Right ventricle myocardium inferior (tissue), 1 donor: ENCODE data around the gene TMC3. TPM values are rescaled to one million over a fixed set of nuclear protein-coding genes. Genes with fewer than 3 reads are reported as not detected.

Experiments used
- ATAC-seq: fragments of 200-7000 bp; cut with Tn5 transposase; one replicate; pipeline ENCODE4 v1.9.1; 2020; ENCODE audit warnings: mild to moderate bottlenecking, moderate library complexity
- DNase-seq: peaks from one replicate; pipeline ENCODE4 v3.0.0; 2021; ENCODE audit errors: missing footprints
- intact Hi-C: fragments of 100-400 bp; cut with DNase I; formaldehyde crosslinking; loops from one replicate; pipeline ENCODE4 v1.11.0; 2022
- total RNA-seq: library from RNA; stranded (reverse); fragmentation: NEBNext Ultra II Directional; extraction: Animal tissue kit (Norgen Biotek cat#: 25700); gene quantifications from one replicate; pipeline ENCODE4 v1.2.1, GENCODE V29; 2021
- donor health status: DM: no; HTN: yes; CAD: no; lungs with severe emphysema.

TMC3 gene
- total RNA-seq, 1 donor from 2014 or later, result not detected

DNA sequence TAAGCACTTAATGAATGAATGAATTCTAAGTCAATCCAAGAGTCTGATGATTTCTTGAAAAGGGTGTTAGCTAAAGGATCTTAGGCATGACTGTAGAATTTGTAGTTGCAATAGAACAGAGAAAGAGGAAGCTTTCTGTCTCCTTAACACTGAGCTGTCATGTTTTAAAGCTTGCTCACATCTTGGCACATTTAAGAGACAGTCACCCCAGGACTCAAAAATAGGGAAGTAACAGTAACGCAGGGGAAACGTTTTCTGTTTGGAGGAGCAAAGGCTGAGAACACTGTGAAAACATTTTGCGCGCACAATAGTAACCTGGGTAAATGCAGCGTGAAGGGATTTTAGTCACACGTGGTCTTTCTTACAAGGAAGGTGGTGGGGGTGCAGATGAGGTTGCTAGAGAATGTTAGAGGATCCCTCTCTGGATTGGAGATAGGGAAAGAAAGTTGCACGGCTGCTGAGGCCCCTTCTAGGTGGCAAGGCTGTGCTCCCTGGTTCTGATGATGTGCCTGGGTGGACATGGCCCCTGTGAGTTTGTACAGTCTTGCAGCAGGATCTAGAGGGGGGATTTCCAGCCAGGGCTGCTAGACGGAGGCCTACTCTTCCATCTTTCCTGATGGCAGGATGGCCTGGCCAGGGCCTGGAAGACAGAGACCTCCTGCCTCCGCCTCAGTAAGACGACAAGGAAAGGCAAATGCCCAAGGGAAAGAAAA is 62.1 kb downstream of the TMC3 start:
- ATAC-seq (peak; percentile 24), DNase-seq (no peak)
- intact Hi-C loops, result no loop called here

DNA sequence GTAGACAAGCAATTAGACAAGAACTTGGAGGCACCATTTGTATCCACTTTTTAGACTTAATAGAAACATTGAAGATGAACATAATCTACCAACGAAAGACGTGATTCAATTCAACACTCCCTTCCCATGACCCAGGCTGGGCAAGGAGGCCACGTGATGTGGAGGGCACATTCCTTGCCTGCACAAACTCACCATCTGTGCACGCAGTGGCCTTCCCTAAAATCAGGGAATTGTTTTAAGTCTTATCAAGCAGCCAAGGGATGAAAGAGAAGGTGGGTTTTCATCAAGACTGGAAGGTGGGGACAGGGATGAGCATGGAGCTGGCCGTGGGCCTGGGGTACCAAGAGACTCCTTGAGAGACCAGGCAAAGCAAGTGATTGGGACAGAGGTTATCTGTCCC is 63.5 kb downstream of the TMC3 start:
- ATAC-seq, result no peak
- intact Hi-C loops, result no loop called here
- DNase-seq, result no peak

DNA sequence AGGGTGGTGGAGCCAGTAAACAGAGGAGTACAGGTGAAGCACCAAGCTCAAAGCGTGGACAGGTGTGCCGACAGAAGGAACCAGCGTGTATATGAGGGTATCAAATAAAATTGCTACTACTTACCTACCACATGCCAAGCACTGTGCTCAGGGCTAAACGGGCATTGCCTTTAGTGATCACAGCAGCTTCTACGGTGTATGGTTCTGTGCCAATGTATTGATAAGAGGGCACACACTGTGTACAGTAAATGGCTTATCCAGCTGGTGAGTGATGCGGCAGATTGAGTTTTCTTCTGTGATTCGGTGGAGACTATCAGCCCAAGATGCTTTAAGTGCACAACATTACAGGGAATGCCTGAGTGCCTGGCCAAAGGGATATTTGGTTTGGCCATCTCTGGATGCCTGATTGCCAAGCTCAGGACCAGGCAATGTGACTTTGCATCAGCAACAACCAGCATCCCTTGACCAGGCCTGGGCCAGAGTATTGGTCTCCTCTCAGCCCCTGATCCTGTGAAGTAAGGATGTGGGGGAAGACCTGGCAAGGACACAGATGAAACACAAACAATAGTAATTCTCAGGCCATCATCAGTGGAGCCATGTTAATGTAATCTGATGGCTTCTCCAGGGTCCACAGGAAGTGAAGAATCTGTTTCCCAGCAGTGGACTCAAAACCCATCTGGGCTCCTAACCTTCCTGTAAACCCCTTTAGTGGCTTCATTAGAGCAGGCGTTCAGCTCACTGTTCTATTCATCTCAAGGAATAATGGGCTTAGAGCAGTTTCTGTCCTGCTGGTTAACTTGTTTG is 64.2 kb downstream of the TMC3 start:
- intact Hi-C loops, result no loop called here
- ATAC-seq (no peak), DNase-seq (no peak)

DNA sequence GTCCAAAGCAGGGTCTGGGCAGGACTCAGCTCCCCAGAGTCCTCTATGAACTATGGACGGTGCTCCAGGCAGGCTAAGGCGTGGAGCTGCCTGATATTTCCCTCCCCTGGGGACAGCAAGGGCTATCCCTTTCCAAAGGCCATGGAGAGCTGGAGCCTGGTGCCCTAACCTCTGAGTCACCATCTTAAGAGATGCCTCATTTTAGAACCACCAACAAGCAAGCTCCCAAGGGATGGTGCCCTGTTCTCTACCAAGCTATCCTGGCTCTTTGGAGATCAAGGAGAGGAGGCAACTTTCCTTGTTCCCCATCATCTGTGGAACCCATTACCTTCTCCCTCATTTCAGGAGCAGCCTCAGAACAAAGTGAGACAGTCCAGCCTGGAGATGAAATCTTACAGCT is 65.8 kb downstream of the TMC3 start:
- intact Hi-C loops, result no loop called here
- DNase-seq (no peak), ATAC-seq (no peak)

DNA sequence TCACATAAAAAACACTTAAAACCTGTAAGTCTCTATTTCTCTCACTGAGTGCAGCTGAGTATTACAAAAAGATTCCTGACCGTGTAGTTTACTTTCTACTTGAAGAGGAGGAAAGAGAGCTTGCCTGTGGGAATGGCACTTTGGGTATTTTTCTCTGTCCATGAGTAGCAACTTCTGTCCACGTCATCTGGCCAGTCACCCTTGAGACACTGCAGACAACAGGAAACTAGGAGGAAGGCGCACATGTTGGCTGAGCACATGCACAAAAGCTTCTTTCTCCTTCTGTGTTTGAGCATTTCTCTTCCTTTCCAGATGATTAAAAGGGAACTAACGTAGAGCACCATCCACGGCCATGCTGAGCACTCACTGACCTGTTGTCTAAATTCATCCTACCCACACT is 69.8 kb downstream of the TMC3 start:
- intact Hi-C loops, result no loop called here
- peak; percentile 73 for ATAC-seq
- no peak for DNase-seq

DNA sequence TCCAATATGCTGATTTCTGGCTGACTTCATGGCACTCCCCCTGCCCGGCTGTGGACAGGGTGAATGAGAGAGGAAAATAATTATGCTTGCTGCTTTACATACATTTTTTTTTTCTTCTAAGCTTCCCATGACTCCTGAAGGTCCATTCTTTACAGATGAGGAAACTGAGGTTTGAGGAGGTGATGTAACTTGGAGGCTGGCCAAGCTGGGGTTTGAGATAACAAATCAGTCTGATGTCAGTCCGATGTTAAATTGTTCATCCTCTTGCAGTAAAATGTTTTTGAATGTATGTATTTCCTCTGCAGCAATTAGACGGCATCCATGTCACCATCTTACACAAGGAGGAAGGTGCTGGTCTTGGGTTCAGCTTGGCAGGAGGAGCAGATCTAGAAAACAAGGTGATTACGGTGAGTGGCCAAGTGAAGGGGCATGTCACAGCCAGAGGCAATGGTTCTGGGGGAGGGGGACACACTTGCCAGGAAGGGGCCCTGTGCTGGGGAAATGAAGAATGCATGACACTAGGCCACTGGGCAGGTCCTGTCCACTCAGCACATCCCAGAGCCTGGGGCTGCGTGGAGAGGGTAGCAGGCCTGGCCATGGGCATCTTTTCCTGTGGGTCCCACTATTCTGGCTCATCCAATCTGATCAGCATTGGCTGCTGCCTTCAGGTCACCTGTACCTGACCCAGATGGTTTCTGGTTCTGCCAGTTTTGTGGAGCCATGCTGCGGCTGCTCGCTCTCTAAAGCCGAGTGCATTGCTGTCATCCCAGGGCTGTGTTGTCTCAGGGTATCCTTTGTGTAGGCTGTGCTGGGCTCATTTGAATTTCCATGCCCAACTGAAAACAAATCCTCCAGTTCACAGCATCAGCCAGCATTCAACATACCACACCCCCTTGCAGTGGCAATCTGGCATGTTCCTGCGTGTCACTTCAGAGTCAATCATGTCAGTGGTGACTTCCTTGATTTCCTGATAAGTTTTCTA is 70.5 kb downstream of the TMC3 start:
- DNase-seq (no peak), ATAC-seq (no peak)
- intact Hi-C loops, result no loop called here

DNA sequence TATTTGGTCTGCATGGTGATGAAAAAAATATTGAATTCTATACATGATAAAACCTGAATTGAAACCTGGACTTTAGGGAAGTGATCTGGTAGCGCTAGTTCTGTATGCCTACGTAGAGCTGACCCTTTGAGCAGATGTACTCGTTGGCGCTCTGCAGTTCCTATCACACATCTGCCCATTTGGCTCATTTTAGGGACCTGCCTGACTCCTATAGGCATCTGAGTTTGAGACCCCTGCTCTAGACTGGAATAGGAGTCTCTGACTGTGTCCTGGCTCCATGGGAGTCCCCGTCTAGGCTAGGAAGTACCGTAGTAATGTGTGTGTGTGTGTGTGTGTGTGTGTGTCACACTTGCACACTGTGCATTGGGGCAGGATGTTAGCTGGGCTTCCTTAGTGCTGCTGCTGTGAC is 71.3 kb downstream of the TMC3 start:
- intact Hi-C loops, result no loop called here
- DNase-seq, result no peak
- peak; percentile 20 for ATAC-seq

DNA sequence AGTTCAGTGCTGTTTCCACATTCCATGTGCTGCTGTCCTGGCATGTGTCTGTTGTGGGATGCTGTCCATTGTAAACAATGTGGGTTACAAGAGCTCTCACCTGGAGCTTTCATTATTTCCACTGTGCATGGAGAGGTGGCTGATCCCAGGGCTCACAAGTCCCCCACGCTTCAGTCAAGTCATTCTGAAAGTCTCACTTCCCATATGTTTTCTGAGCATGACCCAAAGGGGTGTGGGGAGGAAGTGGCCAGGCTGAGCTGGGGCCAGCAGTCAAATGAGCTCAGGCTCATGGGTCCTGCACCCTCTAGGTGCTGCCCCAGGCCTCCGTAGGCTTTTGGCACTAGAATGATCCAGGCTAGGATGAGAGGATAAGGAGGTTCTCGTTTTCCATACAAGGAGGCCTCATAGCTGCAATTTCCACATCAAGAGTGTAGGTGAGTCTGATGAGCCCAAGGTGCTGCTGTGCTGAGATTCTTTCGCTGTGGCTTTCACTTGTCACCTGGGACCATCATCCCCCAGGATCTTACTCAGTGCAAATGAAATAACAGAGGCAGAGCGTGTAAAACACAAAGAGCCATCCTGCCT is 72.1 kb downstream of the TMC3 start:
- DNase-seq (no peak), ATAC-seq (peak; percentile 51)
- intact Hi-C loops, result no loop called here

DNA sequence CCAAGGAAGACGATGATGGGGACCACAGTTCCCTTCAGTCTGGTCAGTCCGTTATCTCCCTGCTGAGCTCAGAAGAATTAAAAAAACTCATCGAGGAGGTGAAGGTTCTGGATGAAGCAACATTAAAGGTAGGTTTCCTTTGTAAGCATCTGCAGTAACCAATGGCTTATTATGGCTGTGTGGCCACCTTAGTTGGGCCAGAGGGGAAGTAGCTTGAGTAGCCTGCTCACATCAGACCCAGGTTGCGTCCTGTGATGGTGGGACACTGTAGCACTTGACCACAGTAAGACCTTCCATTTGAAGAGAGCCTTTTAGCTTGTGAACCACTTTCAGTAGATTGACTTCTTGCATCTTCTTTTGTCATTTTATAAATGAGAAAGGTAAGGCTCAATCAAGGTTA is 72.6 kb downstream of the TMC3 start:
- DNase-seq (no peak), ATAC-seq (no peak)
- intact Hi-C loops, result no loop called here

DNA sequence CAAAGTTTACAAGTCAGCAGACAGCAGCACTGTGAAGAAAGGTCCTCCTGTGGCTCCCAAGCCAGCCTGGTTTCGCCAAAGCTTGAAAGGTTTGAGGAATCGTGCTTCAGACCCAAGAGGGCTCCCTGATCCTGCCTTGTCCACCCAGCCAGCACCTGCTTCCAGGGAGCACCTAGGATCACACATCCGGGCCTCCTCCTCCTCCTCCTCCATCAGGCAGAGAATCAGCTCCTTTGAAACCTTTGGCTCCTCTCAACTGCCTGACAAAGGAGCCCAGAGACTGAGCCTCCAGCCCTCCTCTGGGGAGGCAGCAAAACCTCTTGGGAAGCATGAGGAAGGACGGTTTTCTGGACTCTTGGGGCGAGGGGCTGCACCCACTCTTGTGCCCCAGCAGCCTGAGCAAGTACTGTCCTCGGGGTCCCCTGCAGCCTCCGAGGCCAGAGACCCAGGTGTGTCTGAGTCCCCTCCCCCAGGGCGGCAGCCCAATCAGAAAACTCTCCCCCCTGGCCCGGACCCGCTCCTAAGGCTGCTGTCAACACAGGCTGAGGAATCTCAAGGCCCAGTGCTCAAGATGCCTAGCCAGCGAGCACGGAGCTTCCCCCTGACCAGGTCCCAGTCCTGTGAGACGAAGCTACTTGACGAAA is 74.3 kb downstream of the TMC3 start:
- intact Hi-C loops, result no loop called here
- ATAC-seq, result no peak
- DNase-seq, result no peak

DNA sequence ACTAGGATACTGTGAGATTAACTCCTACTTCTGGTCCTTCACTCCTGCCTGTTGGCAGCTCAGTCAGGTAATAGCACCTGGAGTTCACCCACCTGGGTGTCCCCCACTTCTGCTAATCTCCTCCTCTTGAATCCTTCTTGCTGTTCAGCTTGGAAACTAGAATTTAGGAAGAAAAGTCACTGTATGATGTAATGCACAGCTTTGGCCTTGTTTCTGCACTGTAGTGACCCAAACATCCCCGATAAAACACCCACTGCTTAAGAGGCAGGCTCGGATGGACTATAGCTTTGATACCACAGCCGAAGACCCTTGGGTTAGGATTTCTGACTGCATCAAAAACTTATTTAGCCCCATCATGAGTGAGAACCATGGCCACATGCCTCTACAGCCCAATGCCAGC is 74.9 kb downstream of the TMC3 start:
- intact Hi-C loops, result no loop called here
- ATAC-seq (no peak), DNase-seq (no peak)

DNA sequence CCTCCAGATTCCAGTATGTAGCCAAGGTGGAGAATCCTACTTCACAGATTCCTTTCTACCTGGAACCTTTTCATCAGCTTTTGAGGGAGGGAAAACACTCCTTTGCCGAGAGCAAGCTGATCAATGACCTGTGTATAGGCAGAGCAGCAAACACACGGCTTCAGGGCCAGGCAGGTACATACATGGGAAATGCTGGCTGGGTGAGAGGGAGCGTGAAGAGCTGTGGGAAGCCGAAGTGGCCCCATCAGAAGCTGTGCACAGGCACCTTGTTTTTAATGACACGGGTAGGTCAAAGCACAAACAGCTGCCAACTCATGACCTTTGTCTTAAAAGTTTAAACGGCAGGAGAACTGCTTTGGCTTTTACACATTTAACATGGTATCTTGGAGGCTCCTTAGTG is 75.4 kb downstream of the TMC3 start:
- ATAC-seq (no peak), DNase-seq (no peak)
- intact Hi-C loops, result no loop called here

DNA sequence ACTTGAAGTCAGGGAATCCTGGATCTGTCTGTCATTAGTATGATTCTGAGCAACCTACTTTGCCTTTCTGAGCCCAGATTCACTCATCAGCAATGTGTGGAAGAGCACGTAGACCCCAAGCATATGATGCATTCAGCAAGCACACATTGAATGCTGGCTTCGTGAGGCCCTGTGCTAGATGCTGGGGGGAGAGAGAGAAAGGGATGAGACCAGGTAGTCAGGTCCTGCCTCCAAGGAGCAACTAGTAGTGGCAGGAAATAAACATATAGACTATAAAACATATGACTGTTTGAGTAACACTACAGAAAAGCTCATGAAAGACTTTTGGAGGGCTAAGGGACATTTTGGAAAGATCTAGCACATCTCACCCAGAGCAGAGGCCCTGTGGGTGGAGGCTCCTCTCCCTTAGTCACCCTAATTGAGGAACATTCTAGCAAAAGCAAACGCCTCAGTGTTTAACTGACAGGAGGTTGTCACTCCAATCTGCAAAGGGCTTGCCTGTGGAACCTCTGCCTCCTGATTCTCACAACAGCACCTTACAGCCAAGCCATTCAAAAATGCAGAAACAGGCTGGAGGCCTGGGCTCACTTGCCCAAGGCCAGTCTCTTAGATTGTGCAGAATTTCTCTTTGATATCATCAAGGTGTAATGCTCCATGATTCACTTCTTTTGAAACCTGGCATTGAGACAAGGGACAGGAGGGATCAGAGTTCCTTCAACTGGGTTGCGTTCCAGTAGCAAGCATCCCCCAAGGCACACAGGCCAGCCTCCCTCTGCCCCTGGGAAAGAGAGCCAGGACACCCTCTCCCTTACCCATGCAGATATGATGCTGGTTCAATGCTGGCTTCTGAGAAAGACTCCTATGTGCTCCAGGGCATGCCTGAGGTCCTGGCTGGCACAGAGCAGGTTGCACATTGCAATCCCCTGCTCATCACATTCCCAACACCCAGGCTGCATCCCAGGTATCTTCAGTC is 76.1 kb downstream of the TMC3 start:
- intact Hi-C loops, result no loop called here
- ATAC-seq (no peak), DNase-seq (no peak)

DNA sequence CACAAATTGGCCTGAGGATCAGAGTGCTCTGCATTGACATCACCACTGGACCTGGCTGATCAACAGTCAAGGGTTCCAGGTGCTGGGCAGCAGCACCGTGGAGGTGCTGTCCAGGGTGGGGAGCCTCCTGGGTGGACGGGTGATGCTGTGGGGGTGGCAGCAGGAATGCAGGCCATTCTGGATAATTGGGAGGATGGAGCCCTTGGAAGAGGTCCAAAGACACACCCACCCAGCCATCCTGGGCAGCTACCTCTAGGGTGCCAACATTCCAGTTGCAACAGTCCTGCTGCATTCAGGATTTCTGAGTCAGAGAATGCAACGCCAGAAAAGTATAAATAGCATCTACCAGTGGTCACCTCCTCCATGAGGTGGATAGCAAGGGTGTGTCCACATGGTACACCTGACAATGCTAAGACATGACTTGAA is 76.9 kb downstream of the TMC3 start:
- intact Hi-C loops, result no loop called here
- DNase-seq (no peak), ATAC-seq (no peak)

DNA sequence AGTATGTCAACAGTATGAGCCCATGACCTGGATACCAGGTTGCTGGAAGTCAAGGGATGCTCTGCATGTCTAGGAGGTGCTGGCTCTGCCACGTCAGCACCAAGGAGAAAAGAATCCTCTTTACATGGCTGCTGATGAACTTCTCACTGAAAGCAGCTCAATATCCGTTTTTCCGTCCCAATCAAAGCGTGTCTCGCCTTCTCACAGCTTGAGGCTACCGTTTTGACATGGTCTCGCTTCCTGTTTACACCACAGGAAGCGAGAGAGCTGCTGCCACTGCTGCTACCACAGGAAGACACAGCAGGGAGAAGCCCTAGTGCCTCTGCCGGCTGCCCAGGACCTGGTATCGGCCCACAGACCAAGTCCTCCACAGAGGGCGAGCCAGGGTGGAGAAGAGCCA is 77.3 kb downstream of the TMC3 start:
- intact Hi-C loops, result no loop called here
- ATAC-seq, result peak; percentile 65
- DNase-seq, result peak; percentile 82

DNA sequence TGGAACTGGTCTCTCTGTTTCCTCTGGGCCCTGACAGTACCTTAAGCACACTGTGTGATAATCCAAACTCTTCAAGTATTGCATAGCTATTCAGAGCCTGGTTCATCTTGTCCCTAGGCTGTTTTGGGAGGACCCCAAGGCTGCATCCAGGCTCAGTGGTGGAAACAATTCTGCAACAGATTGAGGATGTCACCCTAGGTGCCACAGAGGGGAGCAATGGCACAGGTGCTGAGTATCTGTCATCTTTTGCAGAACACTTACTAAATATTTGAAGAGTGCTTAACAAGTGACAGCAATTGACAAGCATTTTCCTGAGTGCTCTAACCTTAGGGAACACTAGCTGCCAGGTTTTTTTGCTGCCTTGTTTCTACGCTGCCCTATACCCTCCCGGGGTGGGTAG is 77.8 kb downstream of the TMC3 start:
- intact Hi-C loops, result no loop called here
- DNase-seq (no peak), ATAC-seq (no peak)

DNA sequence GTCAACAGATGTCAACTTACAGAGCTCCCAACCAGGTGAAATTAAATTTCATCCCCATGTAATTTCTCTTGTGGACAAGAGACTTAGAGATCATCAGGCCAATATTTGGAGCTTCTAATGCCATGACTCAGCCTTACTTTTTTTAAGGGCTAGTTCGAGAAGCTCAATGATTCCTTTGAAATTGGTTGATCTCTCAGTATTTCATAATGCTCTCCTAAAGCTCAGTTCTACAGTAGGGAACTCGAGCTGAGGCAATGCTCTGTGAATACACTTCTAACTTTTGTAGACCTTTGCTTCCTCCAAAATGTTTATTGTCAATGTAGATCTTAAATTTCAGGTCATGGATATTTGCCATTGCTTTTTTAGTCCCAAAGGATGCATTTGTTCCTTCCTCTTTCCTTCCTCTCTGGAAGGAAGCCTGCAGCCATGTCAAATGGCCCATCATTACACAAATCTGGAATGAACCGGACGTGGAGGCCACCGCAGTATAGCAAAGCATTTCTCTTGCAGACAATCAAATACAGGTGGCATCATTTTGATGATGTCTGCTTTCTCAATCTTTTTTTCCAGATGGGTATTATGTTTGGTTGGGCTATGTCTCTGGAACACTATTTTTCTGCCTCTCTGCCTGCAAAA is 78.4 kb downstream of the TMC3 start:
- intact Hi-C loops, result no loop called here
- no peak for DNase-seq
- no peak for ATAC-seq
